HG03139 (cell line): ENCODE measurements around the gene RXRA.

Source experiments
- ATAC-seq: cut with Tn5 transposase; IDR thresholded peaks from one replicate; pipeline ENCODE4 v1.9.1; 2021; ENCODE audit not compliant: unreplicated experiment

Gene RXRA

GRCh38 chr9:134380542-134381271 lies 54.5 kb downstream of the RXRA start:
- no peak for ATAC-seq

- ATAC-seq: no peak
Observed at GRCh38 chr9:134381272-134381661, 55.0 kb downstream of the RXRA start.

GRCh38 chr9:134381671-134382516 lies 55.6 kb downstream of the RXRA start:
- no peak for ATAC-seq

GRCh38 chr9:134382733-134383132 lies 56.5 kb downstream of the RXRA start:
- ATAC-seq: no peak

GRCh38 chr9:134383148-134383547 lies 56.9 kb downstream of the RXRA start:
- ATAC-seq: no peak

GRCh38 chr9:134384811-134385479 lies 58.7 kb downstream of the RXRA start:
- ATAC-seq: no peak

GRCh38 chr9:134385915-134386314 lies 59.7 kb downstream of the RXRA start:
- no peak for ATAC-seq

GRCh38 chr9:134386951-134387831 lies 60.9 kb downstream of the RXRA start:
- no peak for ATAC-seq

- no peak for ATAC-seq
Observed at GRCh38 chr9:134388289-134388808, 62.1 kb downstream of the RXRA start.

GRCh38 chr9:134388976-134389375 lies 62.7 kb downstream of the RXRA start:
- no peak for ATAC-seq

GRCh38 chr9:134389642-134390041 lies 63.4 kb downstream of the RXRA start:
- no peak for ATAC-seq

GRCh38 chr9:134390537-134390936 lies 64.3 kb downstream of the RXRA start:
- peak; percentile 12 for ATAC-seq

- peak; percentile 18 for ATAC-seq
Observed at GRCh38 chr9:134390947-134391318, 64.7 kb downstream of the RXRA start.

- ATAC-seq: peak; percentile 32
Observed at GRCh38 chr9:134391319-134392231, 65.3 kb downstream of the RXRA start.

- ATAC-seq: no peak
Observed at GRCh38 chr9:134392900-134393299, 66.6 kb downstream of the RXRA start.

GRCh38 chr9:134393582-134394280 lies 67.5 kb downstream of the RXRA start:
- ATAC-seq: no peak

GRCh38 chr9:134395002-134395517 lies 68.8 kb downstream of the RXRA start:
- no peak for ATAC-seq

GRCh38 chr9:134395737-134396257 lies 69.5 kb downstream of the RXRA start:
- no peak for ATAC-seq
